Measurements from ENCODE around the gene AGRN.

DNA sequence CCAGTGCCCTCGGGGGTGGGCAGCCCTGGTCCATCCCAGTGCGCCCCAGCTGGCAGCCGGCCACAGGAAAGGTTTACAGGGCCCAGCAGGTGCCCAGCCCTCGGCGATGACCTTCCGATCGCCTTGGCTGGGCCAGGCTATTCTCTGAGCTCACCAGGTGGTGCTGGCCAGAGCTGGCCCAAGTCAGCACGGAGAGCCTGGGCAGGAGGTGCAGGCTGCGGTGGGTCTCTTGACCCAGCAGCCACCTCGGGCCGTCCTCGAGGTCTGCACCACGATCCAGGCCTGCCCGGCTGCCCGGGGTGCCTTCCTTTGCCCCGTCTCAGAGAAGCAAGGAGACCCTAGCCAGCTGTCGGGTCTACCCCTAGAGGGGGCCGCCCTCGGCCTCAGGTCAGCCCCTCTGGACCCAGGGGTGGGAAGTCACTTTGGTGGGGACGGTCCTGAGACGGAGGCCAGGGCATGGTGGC lies 38.4 kb upstream of the AGRN start:
- no peak for TF ChIP-seq TARDBP (IDR thresholded peaks at IDR 0.05)
- no peak for TF ChIP-seq FOXK2 (IDR thresholded peaks at IDR 0.05)
